8988T (cell line): ENCODE measurements around the gene TACC2.
"Not testable (repeated sequence)": the region's sequence is repeated elsewhere in the genome, so short reads cannot be mapped to it uniquely, and the experiment has no call there.

ENCODE experiments used
- DNase-seq: peaks from one replicate; pipeline ENCODE4 v3.0.0; 2011

TACC2 gene

DNA sequence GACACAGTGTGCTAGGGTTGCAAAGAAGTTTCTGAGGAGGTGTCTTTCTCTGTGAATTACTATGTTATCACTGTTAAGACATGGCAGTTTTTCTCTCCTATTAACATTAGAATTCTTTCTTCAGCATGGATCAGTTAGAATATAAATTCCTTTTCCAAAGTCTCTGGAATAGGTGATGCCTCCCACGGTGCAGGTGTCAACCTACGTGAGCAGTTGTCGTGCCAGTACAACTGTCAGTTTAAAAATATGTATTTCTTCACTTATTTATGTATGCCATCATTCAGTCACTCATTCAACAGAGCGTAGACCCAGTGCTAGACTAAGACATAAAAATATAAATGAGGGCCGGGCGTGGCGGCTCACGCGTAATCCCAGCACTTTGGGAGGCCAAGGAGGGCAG is 83.5 kb downstream of the TACC2 start:
- no peak for DNase-seq

DNA sequence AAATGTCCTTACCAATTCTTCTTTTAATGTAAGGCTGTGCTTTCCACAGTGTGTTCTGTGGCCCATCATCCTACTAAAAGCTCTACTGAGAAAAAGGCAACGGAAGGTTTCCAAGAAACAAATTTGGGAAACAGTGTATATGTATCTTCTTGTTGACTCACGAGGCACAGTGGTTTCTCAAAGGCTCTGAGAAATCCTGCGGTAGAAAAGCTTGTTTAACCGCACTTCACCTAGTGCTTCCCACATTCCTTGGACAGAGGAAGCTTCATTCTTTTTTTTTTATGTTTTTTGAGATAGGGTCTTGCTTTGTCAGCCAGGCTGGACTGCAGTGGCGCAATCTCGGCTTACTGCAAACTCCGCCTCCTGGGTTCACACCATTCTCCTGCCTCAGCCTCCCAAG is 84.5 kb downstream of the TACC2 start:
- no peak for DNase-seq

DNA sequence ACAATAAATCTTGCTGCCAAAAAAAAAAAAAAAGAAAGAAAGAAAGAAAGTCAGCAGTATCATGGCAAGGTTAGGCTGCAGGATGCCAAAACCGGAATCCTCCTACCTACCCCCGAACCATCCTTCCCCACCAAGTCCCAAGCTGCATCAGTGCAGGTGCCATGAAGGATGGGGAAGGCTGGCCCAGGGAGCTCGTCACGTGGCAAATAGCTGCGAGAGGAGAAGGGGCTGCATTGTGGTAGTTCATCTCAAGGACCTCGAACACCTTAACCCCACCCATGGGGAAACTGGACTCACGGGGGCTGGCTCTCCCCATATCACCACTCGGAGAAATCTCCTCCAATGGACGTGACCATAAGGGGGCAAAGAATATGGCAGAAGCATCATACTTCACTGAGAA is 86.2 kb downstream of the TACC2 start:
- DNase-seq: no peak

GRCh38 chr10:122075876-122076275 is 86.9 kb downstream of the TACC2 start:
- not testable (repeated sequence) for DNase-seq

GRCh38 chr10:122077311-122077875 is 88.4 kb downstream of the TACC2 start:
- DNase-seq: no peak

- DNase-seq: no peak
Measured at GRCh38 chr10:122078326-122078725, 89.4 kb downstream of the TACC2 start.

DNA sequence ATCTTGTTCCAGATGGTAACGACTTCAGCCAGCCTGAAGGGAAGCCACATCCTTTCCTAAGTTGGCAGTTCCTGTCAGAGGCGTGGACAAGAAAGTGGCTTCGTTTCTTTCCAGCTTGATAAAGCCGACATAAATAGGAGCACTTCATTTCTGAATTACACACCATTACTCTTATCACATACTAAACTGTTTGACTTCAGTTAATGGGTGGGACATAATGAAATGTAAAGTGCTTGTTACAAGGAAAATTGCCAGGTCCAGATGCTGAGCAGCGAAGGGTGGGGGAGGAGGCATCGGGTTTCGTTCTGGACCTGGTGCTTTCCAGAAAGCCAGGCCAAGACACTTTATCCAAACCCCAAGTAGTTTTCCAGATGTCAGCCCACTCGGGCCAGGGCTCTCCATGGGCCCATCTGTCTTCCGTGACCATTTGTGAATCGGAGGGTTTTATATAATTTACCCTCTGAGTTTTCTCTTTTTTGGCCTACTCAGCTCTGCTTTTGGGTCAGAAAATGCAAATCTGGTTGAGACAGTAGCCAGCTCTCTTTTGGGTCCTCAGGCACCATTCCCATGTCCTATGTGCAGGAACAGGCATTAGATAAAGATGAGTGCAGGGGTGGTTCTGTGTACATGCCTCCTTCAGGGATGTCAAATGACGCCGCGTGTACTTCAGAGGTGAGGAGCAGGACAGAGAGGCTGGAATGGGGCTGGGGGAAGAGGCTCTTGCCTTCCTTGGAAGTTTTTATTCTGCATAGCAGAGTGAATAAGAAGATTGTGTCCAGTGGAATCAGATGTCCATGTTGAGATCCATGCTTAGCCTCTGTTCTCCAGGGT is 90.2 kb downstream of the TACC2 start:
- DNase-seq: no peak

- no peak for DNase-seq
Measured at GRCh38 chr10:122082616-122083477, 93.9 kb downstream of the TACC2 start.

- DNase-seq: no peak
Measured at GRCh38 chr10:122083478-122084025, 94.6 kb downstream of the TACC2 start.

GRCh38 chr10:122084286-122085041 is 95.5 kb downstream of the TACC2 start:
- no peak for DNase-seq

DNA sequence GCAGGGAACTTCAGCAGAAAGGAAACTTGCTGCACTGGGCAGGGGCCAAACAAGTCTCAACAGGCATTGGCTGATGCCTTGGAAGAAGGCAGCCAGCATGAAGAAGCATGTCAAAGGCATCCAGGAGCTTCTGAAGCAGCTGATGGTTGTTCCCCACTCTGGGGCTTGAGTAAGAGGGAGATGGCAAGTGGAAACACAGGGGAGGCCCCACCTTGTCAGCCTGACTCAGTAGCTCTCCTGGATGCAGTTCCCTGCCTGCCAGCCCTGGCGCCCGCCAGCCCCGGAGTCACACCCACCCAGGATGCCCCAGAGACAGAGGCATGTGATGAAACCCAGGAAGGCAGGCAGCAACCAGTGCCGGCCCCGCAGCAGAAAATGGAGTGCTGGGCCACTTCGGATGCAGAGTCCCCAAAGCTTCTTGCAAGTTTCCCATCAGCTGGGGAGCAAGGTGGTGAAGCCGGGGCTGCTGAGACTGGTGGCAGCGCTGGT is 96.5 kb downstream of the TACC2 start:
- no peak for DNase-seq

DNA sequence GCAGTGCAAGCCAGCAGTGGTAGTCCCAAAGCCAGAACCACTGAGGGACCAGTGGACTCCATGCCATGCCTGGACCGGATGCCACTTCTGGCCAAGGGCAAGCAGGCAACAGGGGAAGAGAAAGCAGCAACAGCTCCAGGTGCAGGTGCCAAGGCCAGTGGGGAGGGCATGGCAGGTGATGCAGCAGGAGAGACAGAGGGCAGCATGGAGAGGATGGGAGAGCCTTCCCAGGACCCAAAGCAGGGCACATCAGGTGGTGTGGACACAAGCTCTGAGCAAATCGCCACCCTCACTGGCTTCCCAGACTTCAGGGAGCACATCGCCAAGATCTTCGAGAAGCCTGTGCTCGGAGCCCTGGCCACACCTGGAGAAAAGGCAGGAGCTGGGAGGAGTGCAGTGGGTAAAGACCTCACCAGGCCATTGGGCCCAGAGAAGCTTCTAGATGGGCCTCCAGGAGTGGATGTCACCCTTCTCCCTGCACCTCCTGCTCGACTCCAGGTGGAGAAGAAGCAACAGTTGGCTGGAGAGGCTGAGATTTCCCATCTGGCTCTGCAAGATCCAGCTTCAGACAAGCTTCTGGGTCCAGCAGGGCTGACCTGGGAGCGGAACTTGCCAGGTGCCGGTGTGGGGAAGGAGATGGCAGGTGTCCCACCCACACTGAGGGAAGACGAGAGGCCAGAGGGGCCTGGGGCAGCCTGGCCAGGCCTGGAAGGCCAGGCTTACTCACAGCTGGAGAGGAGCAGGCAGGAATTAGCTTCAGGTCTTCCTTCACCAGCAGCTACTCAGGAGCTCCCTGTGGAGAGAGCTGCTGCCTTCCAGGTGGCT is 97.7 kb downstream of the TACC2 start:
- no peak for DNase-seq

- no peak for DNase-seq
Measured at GRCh38 chr10:122087436-122087835, 98.5 kb downstream of the TACC2 start.

DNA sequence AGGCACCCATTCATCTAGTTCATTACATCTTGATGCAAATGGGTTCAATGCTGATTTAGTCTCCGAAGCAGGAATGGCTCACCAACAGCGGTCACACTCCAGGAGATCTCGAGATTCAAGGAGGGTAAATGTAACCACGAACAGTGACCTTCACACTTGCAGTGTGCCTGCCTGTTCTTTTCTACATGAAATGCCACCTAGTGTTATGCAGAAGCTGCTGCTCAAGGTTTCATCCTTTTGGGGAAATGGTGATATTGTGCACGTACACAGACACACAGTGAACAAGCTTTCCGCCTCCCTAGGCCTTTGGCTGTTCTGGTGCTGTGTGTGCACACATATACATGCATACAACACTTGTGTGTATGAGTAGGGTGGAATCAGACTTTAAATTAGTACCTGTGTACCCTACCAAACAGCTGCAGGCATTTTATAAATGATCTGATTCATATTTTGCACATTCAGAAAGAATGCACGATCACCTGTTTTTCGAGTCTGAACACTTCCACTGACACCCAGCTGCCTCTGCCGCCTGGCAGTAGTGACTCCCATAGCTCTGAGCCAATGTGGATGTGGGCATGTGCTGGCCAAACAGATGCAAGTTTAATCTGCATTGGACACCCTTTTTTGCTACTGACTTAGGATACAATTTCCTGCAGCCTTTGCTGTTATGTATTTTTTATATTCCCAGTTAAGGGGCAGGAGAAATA is 100.5 kb downstream of the TACC2 start:
- no peak for DNase-seq

GRCh38 chr10:122091722-122092121 is 102.8 kb downstream of the TACC2 start:
- DNase-seq: no peak

DNA sequence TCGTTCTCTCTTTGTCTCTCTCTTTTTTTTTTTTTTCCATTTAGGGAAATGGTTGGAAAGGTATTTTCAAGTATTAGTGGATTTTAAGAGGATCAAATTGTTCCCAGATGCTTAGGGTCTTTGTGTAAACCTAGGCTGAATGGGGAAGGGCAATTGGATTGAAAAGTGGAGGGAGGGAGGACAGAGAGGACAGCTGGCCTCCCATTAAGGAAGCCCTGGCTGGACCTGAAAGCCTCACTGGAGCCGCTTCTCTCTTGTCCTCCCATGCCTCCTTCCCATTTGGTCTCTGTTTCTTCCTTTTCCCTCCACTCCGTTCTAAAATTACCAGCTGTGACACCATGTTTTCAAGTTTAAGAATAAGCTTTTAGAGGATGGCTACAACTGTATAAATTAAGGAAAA is 104.1 kb downstream of the TACC2 start:
- no peak for DNase-seq

GRCh38 chr10:122096181-122096580 is 107.2 kb downstream of the TACC2 start:
- not testable (repeated sequence) for DNase-seq

DNA sequence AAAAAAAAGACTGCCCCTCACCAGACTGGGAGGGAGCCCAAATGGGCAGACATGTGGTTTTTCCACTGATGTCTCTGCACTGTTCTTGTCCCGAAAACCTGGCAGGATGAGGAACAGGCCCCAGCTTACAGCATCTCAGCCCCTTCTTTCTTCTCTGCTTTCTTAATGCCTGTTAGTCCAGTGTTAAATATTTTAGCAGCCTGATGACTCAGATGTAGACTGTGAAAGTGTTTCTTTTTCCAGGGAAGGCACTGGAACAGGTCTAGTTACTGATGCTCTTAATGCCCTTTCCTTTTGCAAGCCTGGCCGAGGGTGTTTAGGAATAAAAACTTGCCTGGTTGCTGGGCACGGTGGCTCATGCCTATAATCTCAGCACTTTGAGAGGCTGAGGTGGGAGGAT is 107.7 kb downstream of the TACC2 start:
- no peak for DNase-seq

DNA sequence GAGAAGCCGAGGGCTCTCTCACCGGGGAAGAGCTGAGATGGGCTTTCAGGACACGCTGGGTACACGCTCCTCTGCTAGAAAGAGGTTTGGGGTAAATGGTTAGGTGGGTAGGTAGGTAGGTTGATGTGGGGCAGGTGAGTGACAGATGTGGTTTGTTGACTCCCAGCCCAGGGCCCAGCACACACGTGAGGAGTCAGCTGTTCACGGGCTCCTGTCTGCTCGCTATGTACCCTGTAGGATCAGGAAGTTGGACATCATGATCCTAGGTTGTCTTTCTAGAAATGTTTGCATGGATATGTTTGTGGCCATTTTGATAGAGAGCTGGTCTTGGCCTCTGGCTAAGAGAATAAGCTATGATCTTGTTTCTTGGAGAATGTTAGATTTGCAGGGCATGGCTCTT is 109.0 kb downstream of the TACC2 start:
- no peak for DNase-seq

DNA sequence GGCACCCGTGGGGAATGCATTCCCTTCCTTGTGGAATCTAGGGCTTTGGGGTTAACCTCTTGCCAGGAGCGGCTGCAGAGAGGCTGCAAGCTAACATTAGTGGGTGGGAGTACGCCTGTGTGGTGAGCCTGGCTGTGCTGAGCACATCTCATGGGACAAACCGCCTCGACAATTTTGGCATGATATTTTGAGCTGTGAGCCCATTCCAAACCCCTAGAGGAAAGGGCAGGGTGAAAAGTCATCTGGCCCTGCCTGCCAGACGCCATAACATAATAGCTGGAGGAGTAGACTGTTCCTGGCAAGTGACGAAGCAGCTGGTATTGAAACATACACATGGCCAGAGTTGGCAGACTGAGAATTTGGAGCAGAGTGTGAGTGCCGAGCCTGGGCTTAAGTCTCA is 110.0 kb downstream of the TACC2 start:
- no peak for DNase-seq

- DNase-seq: no peak
Measured at GRCh38 chr10:122099562-122099961, 110.6 kb downstream of the TACC2 start.
